Natural killer cell (primary cell): Measurements from ENCODE around the gene RAD51B. TPM values are rescaled to one million over a fixed set of nuclear protein-coding genes. Genes with fewer than 3 reads are reported as not detected.

Source experiments
- ATAC-seq, 3 donors: fragments of 150-1000 bp in 2 of 3; fragments of 200-7000 bp in 1 of 3; cut with Tn5 transposase; 1 replicate in 1 of 3; 2 replicates in 2 of 3; pipeline ENCODE4 v1.10.0; 2021; ENCODE audit warnings: mild to moderate bottlenecking in 2 of 3, moderate library complexity in 2 of 3
- DNase-seq, 2 donors: peaks; one replicate each; pipeline versions ENCODE4 v3.0.0 to v3.0.0-alpha.2; 2013 to 2021; ENCODE audit warnings: mixed read lengths in 1 of 2
- H3K27ac ChIP-seq: one replicate; pipeline ENCODE4 v1.5.1; 2013; ENCODE audit warnings: mild to moderate bottlenecking, low read length
- H3K27me3 ChIP-seq: one replicate; pipeline ENCODE4 v1.6.1; 2013; ENCODE audit warnings: low read length; ENCODE audit not compliant: control insufficient read depth, insufficient read depth
- H3K36me3 ChIP-seq: one replicate; pipeline ENCODE4 v1.6.1; 2013; ENCODE audit warnings: low read length; ENCODE audit not compliant: control insufficient read depth, insufficient read depth
- H3K4me1 ChIP-seq: one replicate; pipeline ENCODE4 v1.6.1; 2013; ENCODE audit warnings: low read length; ENCODE audit not compliant: control insufficient read depth, insufficient read depth
- H3K4me3 ChIP-seq: one replicate; pipeline ENCODE4 v1.5.1; 2013; ENCODE audit warnings: low read length
- H3K9me3 ChIP-seq: one replicate; pipeline ENCODE4 v1.6.1; 2013; ENCODE audit warnings: low read length; ENCODE audit not compliant: control insufficient read depth, insufficient read depth
- H3K27ac Mint-ChIP-seq, 2 donors: one replicate each; pipeline ENCODE4 v1.8.0; 2022; ENCODE audit warnings: mild to moderate bottlenecking in 2 of 2, mixed read lengths in 2 of 2, moderate library complexity in 1 of 2
- H3K27me3 Mint-ChIP-seq, 2 donors: one replicate each; pipeline ENCODE4 v1.8.0; 2022; ENCODE audit warnings: low read depth in 2 of 2, mixed read lengths in 2 of 2
- H3K36me3 Mint-ChIP-seq: one replicate; pipeline ENCODE4 v1.8.0; 2022; ENCODE audit warnings: mixed read lengths
- H3K4me1 Mint-ChIP-seq, 2 donors: one replicate each; pipeline ENCODE4 v1.8.0; 2022; ENCODE audit warnings: mixed read lengths in 2 of 2
- H3K4me3 Mint-ChIP-seq: one replicate; pipeline ENCODE4 v1.8.0; 2022; ENCODE audit warnings: mild to moderate bottlenecking, moderate library complexity, mixed read lengths
- H3K9me3 Mint-ChIP-seq, 2 donors: one replicate each; pipeline ENCODE4 v1.8.0; 2022; ENCODE audit warnings: mixed read lengths in 2 of 2
- WGBS: methylation state at CpG from one replicate; pipeline ENCODE4 v1.1.7; 2013; ENCODE audit warnings: missing lambda C conversion rate; ENCODE audit not compliant: insufficient coverage; 5-methylcytosine and 5-hydroxymethylcytosine counted together
- intact Hi-C: fragments of 100-400 bp; cut with micrococcal nuclease; formaldehyde crosslinking; loops from one replicate; pipeline ENCODE4 v1.14.2; 2022
- total RNA-seq, 4 donors: library from RNA; stranded (reverse); fragments of 120-200 nt in 1 of 4; gene quantifications; one replicate each; pipeline versions ENCODE4 v1.2.3 to v1.2.4, GENCODE V29; 2013 to 2022
- TF ChIP-seq, protein P1 (sequence below): fragments of 200-600 bp; IDR thresholded peaks from one replicate; pipeline ENCODE4 v1.8.0; 2022; ENCODE audit warnings: antibody characterized with exemption

Gene RAD51B
- total RNA-seq, 3 donors from 2014 or later (not counting 1 experiment from before 2014, with no cell fraction given) = 28.1 to 37.6 (median 28.6) TPM

GRCh38 chr14:68603533-68604360 lies 784.2 kb downstream of the RAD51B start:
- Histone ChIP-seq H3K27ac (no peak overlapping the region), H3K9me3 (peaks cover 10% of the 10 kb centered on the region), H3K4me1 (peaks cover 22% of the 10 kb centered on the region), H3K27me3 (no peaks in the 10 kb centered on the region), H3K4me3 (no peak overlapping the region), H3K36me3 (no peaks in the 10 kb centered on the region)
- DNase-seq (no peak), ATAC-seq (no peak)
- Mint-ChIP-seq H3K36me3 (no peaks in the 10 kb centered on the region), H3K27me3 (no peaks in the 10 kb centered on the region), H3K27ac (no peak overlapping the region), H3K9me3 (no peaks in the 10 kb centered on the region), H3K4me3 (no peak overlapping the region), H3K4me1 (peaks cover 16 to 25% of the 10 kb centered on the region in 2 donors)
- WGBS = 97% methylated on average over 25 of the region's 25 CpGs
- TF ChIP-seq, protein P1, sequence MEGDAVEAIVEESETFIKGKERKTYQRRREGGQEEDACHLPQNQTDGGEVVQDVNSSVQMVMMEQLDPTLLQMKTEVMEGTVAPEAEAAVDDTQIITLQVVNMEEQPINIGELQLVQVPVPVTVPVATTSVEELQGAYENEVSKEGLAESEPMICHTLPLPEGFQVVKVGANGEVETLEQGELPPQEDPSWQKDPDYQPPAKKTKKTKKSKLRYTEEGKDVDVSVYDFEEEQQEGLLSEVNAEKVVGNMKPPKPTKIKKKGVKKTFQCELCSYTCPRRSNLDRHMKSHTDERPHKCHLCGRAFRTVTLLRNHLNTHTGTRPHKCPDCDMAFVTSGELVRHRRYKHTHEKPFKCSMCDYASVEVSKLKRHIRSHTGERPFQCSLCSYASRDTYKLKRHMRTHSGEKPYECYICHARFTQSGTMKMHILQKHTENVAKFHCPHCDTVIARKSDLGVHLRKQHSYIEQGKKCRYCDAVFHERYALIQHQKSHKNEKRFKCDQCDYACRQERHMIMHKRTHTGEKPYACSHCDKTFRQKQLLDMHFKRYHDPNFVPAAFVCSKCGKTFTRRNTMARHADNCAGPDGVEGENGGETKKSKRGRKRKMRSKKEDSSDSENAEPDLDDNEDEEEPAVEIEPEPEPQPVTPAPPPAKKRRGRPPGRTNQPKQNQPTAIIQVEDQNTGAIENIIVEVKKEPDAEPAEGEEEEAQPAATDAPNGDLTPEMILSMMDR = no peak
- intact Hi-C loops = no loop called here

GRCh38 chr14:68604361-68604730 lies 784.8 kb downstream of the RAD51B start:
- Histone ChIP-seq H3K27ac (no peak overlapping the region), H3K4me1 (peaks cover 28% of the 10 kb centered on the region), H3K27me3 (no peaks in the 10 kb centered on the region), H3K4me3 (no peak overlapping the region), H3K36me3 (no peaks in the 10 kb centered on the region), H3K9me3 (peaks cover 10% of the 10 kb centered on the region)
- Mint-ChIP-seq H3K27me3 (no peaks in the 10 kb centered on the region), H3K4me1 (peaks cover 16 to 25% of the 10 kb centered on the region in 2 donors), H3K4me3 (no peak overlapping the region), H3K9me3 (no peaks in the 10 kb centered on the region), H3K27ac (no peak overlapping the region), H3K36me3 (no peaks in the 10 kb centered on the region)
- intact Hi-C loops = no loop called here
- WGBS = 97% methylated on average over 9 of the region's 9 CpGs
- DNase-seq (no peak), ATAC-seq (no peak)
- TF ChIP-seq, protein P1 = no peak

GRCh38 chr14:68604822-68605221 lies 785.2 kb downstream of the RAD51B start:
- H3K27ac Mint-ChIP-seq = no peak overlapping the region

More at GRCh38 chr14:68604822-68605221, 785.2 kb downstream of the RAD51B start:
- Histone ChIP-seq H3K27ac (no peak overlapping the region), H3K4me1 (peaks cover 28% of the 10 kb centered on the region), H3K4me3 (no peak overlapping the region), H3K27me3 (no peaks in the 10 kb centered on the region), H3K36me3 (no peaks in the 10 kb centered on the region), H3K9me3 (peaks cover 10% of the 10 kb centered on the region)
- intact Hi-C loops = no loop called here
- DNase-seq = no peak
- WGBS = 75% methylated on average over 10 of the region's 10 CpGs
- no peak overlapping the region for H3K4me3 Mint-ChIP-seq
- ATAC-seq = no peak
- H3K27me3 Mint-ChIP-seq = no peaks in the 10 kb centered on the region
- no peaks in the 10 kb centered on the region for H3K36me3 Mint-ChIP-seq
- TF ChIP-seq, protein P1 = no peak
- H3K9me3 Mint-ChIP-seq = no peaks in the 10 kb centered on the region
- peaks cover 16 to 25% of the 10 kb centered on the region in 2 donors for H3K4me1 Mint-ChIP-seq
